ENCODE data around the gene KCNE4.

DNA sequence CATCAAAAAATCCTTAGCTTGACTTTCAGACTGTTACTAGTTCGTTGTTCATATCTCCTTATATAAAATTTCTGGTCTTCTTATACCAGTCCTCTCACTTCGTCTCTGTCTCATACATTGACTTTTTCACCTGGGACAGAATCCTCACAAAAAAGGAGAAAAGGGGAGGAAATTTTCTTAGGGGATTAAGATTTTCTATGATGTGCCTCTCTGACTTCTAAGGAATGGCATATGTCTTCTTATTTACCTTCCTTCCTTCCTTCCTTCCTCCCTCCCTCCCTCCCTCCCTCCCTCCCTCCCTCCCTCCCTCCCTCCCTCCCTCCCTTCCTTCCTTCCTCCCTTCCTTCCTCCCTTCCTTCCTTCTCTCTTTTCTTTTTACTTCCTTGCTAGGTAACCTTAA, 27.9 kb downstream of the KCNE4 start:
- TF ChIP-seq, protein P1, sequence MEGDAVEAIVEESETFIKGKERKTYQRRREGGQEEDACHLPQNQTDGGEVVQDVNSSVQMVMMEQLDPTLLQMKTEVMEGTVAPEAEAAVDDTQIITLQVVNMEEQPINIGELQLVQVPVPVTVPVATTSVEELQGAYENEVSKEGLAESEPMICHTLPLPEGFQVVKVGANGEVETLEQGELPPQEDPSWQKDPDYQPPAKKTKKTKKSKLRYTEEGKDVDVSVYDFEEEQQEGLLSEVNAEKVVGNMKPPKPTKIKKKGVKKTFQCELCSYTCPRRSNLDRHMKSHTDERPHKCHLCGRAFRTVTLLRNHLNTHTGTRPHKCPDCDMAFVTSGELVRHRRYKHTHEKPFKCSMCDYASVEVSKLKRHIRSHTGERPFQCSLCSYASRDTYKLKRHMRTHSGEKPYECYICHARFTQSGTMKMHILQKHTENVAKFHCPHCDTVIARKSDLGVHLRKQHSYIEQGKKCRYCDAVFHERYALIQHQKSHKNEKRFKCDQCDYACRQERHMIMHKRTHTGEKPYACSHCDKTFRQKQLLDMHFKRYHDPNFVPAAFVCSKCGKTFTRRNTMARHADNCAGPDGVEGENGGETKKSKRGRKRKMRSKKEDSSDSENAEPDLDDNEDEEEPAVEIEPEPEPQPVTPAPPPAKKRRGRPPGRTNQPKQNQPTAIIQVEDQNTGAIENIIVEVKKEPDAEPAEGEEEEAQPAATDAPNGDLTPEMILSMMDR (IDR thresholded peaks at IDR 0.05) = no peak
- TF ChIP-seq POLR2AphosphoS5 (IDR thresholded peaks at IDR 0.05) (no peak), POLR2A (IDR thresholded peaks at IDR 0.05) (no peak)

Measured in prostate gland (tissue), 2 donors.